Renal pelvis (tissue), 4 donors: Measurements from ENCODE around the gene LCN2. TPM values are rescaled to one million over a fixed set of nuclear protein-coding genes. Genes with fewer than 3 reads are reported as not detected.

Experiments used
- DNase-seq: peaks from one replicate; pipeline ENCODE4 v3.0.0-alpha.2; 2013
- polyA plus RNA-seq, 3 donors: library from polyadenylated mRNA; unstranded; fragments of 120-200 nt; gene quantifications; one replicate each; pipeline ENCODE4 v1.2.1, GENCODE V29; 2013; ENCODE audit not compliant: insufficient read length in 3 of 3

LCN2 gene
- polyA plus RNA-seq, 3 donors, result 0.49 to 1.2 (median 0.78) TPM

DNA sequence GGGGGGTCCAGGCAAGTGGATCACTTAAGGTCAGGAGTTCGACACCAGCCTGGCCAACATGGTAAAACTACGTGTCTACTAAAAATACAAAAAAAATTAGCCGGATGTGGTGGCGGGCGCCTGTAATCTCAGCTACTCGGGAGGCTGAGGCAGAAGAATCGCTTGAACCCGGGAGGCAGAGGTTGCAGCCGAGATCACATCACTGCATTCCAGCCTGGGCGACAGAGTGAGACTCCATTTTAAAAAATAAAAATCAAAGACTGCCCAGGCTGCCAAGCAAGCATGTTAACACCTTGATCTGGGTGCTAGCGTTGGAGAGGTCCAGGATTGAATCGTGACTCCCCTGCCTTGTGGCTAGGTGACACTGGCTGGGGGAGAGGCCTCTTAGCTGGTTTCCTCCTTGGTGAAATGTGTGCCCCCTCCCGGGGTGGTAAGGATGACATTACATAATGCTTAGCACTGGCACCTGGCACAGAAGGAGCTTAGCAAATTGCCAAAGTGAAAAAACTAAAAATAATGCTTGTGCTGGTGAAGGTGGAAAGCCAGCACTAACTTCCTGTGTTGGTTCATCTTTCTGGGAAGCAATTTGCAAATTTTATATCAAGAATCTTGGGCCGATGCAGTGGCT, 44.3 kb downstream of the LCN2 start:
- DNase-seq, result no peak

DNA sequence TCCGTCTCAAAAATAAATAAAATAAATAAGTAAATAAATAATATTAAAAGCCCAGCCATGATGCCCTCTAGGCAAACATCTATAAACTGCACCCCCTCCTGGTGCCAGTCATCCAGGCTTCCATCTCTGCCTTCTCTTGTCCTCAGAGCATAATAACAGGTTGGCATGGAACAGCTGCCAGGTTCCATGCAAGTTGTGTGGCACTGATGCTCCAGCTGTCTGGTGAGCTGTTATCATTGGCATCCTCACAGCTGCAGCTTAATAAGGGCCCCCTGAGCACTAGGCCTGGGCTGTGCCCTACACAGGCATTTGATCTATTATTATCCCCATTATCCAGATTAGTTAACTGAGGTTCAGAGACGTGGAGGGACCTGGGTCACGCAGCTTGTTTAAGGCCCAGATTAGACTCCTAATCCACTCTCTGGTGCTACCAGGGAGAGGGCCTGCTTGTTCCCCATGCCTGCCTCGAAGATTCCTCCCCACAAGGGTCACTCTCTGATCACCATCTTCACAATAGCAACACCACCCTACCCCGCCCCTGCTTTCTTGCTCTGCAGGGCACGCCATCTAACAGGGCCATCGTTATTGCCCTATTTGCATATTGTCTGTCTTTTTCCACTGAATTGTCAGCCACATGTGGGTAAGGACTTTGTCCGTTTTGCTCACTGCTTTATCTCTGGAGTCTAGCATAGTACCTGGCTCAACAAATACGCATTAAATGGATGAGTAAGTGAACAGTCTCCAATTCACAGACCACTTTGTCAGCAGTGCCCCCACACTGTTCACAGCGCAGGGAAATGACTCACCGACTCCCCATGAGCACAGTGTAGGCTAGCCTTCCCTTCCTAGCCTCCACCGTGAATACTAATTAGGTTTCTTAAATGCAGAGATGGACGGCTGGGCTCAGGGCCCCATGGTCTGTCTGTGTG, 52.5 kb downstream of the LCN2 start:
- DNase-seq, result no peak

DNA sequence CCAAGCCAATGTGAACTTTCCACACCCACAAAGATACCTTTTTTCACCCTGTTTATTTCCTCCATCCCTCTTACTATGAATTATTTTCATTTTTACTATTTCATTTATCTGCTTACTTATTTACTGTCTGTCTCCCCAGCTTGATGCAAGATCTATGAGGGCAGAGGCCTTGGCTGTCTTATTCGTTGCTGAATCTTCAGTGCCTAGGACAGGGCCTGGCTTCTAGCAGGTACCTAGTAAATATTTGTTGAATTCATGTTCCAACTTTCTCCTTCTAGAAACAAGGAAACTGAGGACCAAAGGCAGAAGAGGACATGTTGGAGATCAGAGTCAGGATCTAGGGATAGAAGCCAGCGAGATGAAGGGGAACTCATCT, 53.4 kb downstream of the LCN2 start:
- DNase-seq, result no peak

Other genes starting within 250 kb of the LCN2 start
- 10 to 100 TPM; 48.1 to 50.6 (median 49.2) TPM for gene ST6GALNAC6, start 249.8 kb upstream of the LCN2 start, polyA plus RNA-seq
- gene ST6GALNAC4, start 232.4 kb upstream of the LCN2 start, polyA plus RNA-seq, result 10 to 100 TPM; 13.5 to 17.2 (median 16.1) TPM
- gene PIP5KL1, start 218.7 kb upstream of the LCN2 start, polyA plus RNA-seq, result 1 to 10 TPM; 1.9 to 2.9 (median 2.7) TPM
- gene DPM2, start 211.6 kb upstream of the LCN2 start, polyA plus RNA-seq, result 10 to 100 TPM; 38.3 to 43.6 (median 40.8) TPM
- gene EEIG1, start 168.5 kb upstream of the LCN2 start, polyA plus RNA-seq, result 10 to 100 TPM; 38.0 to 51.3 (median 44.6) TPM
- gene NAIF1, start 82.1 kb upstream of the LCN2 start, polyA plus RNA-seq, result 10 to 100 TPM; 10.4 to 13.9 (median 11.8) TPM
- gene SLC25A25, start 81.2 kb upstream of the LCN2 start, polyA plus RNA-seq, result 10 to 100 TPM; 12.6 to 13.7 (median 12.8) TPM
- 10 to 100 TPM; 52.4 to 57.9 (median 55.7) TPM for gene PTGES2, start 21.7 kb upstream of the LCN2 start, polyA plus RNA-seq
- 10 to 100 TPM; 51.7 to 63.7 (median 61.9) TPM for gene BBLN, start 10.8 kb downstream of the LCN2 start, polyA plus RNA-seq
- 100 to 1,000 TPM; 125 to 146 (median 145) TPM for gene CIZ1, start 42.1 kb downstream of the LCN2 start, polyA plus RNA-seq
- gene DNM1, start 53.9 kb downstream of the LCN2 start, polyA plus RNA-seq, result 100 to 1,000 TPM in 2 of 3 donors, 10 to 100 TPM in 1; 91.2 to 305 (median 248) TPM
- 100 to 1,000 TPM in 1 of 3 donors, 10 to 100 TPM in 2; 70.2 to 106 (median 93.1) TPM for gene GOLGA2, start 126.6 kb downstream of the LCN2 start, polyA plus RNA-seq
- 10 to 100 TPM; 31.5 to 35.0 (median 32.5) TPM for gene SWI5, start 126.8 kb downstream of the LCN2 start, polyA plus RNA-seq
- 10 to 100 TPM; 40.8 to 48.4 (median 47.1) TPM for gene TRUB2, start 173.0 kb downstream of the LCN2 start, polyA plus RNA-seq
- 10 to 100 TPM; 64.1 to 97.0 (median 95.3) TPM for gene COQ4, start 173.4 kb downstream of the LCN2 start, polyA plus RNA-seq
- gene SLC27A4, start 191.1 kb downstream of the LCN2 start, polyA plus RNA-seq, result 10 to 100 TPM; 19.6 to 24.6 (median 22.7) TPM
- 10 to 100 TPM; 60.5 to 70.8 (median 64.7) TPM for gene URM1, start 221.9 kb downstream of the LCN2 start, polyA plus RNA-seq